ENCODE measurements around the gene CFAP410. TPM values are rescaled to one million over a fixed set of nuclear protein-coding genes. Genes with fewer than 3 reads are reported as not detected.
"Not testable (repeated sequence)": the region's sequence is repeated elsewhere in the genome, so short reads cannot be mapped to it uniquely, and the experiment has no call there.

Gene CFAP410
- polyA plus RNA-seq, 3 donors = 14.9 to 38.7 (median 31.9) TPM

- DNase-seq (ENCODE audit: extremely low read depth in 1 of 11, low read depth in 9 of 11, low spot score in 4 of 11) = no peak
These were observed 15.9 kb upstream of the CFAP410 start for GRCh38 chr21:44354775-44355771.

- no peak for DNase-seq (ENCODE audit: extremely low read depth in 1 of 11, low read depth in 9 of 11, low spot score in 4 of 11)
These were observed 14.8 kb upstream of the CFAP410 start for GRCh38 chr21:44354001-44354405.

- no peak for DNase-seq (ENCODE audit: extremely low read depth in 1 of 11, low read depth in 9 of 11, low spot score in 4 of 11)
These were observed 14.2 kb upstream of the CFAP410 start, which contains the start of gene TRPM2 for GRCh38 chr21:44353191-44353970. Gene TRPM2 (plus strand): TSS chr21:44353621. CDS start chr21:44353701, 80 bp downstream.

GRCh38 chr21:44352253-44352860 is 13.2 kb upstream of the CFAP410 start:
- DNase-seq (ENCODE audit: extremely low read depth in 1 of 11, low read depth in 9 of 11, low spot score in 4 of 11) = no peak

- no peak for DNase-seq (ENCODE audit: extremely low read depth in 1 of 11, low read depth in 9 of 11, low spot score in 4 of 11)
These were observed 12.5 kb upstream of the CFAP410 start for GRCh38 chr21:44351535-44352252.

- no peak for DNase-seq (ENCODE audit: extremely low read depth in 1 of 11, low read depth in 9 of 11, low spot score in 4 of 11)
These were observed 11.7 kb upstream of the CFAP410 start for GRCh38 chr21:44350773-44351481.

DNA sequence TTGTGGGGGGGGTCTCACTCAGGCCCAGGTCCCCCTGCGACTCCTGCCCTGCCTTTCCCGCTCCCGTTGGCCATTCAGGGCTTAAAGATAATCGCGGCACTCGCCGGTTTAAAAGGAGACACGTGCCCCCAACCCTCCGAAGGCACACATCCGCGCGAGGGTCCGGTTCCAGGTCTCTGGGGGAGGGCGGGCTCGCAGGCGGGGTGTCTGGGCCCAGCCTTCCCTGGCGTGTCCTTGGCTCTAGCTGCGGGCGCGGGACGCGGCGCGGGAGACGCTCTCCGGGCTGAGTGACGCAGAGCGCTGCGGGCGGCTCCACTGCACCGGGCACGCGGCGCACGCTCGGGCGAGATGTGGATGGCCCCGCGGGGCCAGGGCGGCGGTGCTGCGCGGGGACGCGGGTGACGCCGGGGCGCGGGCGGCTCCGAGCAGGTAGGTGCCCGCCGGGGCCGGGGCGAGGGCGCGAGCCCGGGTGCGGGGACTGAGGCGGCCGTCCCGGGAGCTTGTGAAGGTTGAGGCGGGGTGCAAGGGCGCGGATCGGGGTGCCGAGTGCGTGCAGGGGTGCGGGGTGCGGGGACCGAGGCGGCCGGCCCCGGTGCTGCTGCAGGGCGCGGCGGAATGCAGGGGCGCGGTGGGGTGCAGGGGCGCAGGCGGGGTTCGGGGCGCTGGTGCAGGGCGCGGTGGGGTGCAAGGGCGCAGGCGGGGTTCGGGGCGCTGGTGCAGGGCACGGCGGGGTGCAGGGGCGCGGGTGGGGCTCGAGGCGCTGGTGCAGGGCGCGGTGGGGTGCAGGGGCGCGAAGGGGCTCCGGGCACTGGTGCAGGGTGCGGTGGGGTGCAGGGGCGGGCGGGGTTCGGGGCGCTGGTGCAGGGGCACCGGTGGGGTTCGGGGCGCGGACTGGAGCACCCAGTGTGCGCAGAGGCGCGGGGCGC is 10.9 kb upstream of the CFAP410 start:
- no peak for DNase-seq (ENCODE audit: extremely low read depth in 1 of 11, low read depth in 9 of 11, low spot score in 4 of 11)

DNA sequence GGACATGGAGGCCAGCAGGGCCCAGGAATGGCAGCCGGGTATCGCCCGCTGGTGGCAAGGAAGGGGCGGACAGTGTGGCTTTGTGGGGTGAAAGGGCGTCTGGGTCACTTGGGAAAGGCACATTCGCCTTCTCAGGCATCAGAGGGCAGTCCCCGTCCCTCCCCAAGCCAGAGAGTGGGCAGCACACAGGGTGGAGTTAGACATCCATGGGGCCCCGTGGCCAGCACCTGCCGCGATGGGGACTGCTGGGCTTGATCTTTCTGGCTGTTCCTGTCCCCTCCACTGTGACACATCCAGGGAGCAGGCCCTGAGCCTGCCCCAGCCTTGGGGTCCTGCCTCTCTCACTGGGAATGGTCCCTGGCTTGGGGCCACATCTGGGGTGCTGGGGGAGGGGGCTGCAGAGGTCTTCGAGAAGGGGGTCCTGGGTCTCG is 10.2 kb upstream of the CFAP410 start:
- no peak for DNase-seq (ENCODE audit: extremely low read depth in 1 of 11, low read depth in 9 of 11, low spot score in 4 of 11)

DNA sequence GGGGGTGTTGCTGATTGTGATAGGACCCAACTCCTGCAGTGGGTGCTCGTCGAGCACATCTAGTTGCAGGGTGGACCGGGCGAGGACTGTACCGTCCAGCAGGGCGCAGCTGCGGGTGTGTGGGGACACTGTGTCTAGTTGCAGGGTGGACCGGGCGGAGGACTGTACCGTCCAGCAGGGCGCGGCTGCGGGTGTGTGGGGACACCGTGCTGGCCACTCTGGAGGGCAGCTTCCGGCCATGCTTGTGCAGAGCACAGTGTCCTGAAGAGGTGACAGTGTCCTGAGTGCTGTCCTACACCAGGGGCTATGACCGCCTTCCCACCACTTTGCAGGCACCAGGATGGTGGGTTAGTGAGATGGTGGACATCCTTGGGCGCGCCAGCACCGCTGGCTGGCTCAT is 9.7 kb upstream of the CFAP410 start:
- DNase-seq (ENCODE audit: extremely low read depth in 1 of 11, low read depth in 9 of 11, low spot score in 4 of 11) = no peak

DNA sequence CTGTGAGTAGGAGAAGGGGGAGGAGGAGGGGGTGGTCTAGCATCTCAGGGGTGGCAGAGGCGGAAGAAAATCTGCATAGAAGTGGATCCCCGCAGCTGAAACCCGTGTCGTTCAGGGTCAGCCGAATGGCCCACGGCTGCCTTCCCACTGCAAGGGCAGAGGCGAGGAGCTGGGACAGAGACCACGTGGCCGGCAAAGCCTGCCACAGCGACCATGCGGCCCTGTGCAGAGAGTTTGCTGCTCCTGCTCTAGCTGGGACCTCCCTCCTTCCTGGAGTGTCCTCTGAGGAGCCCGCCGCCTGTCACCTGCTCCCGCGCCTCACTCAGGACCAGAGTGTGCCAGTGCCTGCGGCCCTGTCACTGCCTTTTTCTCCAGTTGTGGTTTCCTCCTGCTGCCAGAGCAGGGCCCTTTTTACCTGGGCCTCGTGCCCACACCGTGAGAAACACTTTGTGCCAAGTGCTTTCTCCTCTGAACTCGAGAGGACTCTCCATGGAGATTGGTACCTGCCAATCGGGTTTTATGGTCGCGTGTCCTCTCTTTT is 8.8 kb upstream of the CFAP410 start:
- no peak for DNase-seq (ENCODE audit: extremely low read depth in 1 of 11, low read depth in 9 of 11, low spot score in 4 of 11)

DNA sequence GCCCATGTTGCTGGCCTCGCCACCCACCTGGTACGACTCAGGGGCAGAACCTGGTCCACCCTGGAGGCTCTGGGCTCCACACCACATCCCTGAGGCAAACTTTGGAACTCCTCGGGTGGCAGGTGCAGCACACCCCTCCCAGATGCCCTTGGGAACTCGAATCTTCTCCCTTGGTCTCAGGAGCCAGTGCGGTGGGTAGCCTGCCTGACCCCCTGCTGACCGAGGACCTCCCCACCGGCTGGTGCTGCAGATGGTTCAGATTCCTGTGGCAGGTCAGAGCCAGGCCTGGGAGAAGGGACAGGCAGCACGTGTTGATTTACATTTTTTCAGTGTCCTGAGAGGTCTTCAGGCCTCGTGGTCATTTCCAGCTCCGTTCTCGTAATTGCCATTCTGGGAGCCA is 6.3 kb upstream of the CFAP410 start:
- DNase-seq (ENCODE audit: extremely low read depth in 1 of 11, low read depth in 9 of 11, low spot score in 4 of 11) = no peak

DNA sequence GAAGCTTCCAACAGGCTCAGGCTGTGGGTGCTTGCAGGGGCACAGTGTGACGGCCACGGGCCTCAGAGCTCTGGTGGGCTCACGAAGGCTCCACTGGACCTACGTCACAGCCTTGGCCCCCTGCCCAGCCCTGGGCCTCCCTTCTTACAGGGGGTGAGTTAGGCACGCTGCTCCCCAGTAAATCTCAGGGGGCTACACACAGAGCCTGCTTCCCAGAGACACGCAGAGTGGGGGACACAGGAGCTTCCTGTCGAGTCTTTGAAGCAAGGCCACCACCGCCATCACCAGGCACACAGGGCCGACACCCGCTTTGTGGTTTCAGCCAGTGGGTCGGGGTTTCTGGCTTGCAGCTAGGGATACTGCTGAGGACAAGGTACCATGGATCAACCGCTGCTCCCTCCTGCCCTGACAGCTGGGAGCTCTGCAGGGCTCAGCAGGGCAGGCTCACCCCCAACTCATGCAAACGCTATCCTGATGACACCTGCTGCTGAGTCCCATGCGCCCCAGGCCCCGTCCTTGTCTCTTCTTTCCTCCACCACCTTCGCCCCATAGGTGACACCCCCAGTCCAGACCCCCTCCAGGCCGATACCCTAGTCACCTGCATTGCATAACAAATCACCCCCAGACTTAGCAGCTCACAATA is 5.5 kb upstream of the CFAP410 start:
- no peak for DNase-seq (ENCODE audit: extremely low read depth in 1 of 11, low read depth in 9 of 11, low spot score in 4 of 11)

DNA sequence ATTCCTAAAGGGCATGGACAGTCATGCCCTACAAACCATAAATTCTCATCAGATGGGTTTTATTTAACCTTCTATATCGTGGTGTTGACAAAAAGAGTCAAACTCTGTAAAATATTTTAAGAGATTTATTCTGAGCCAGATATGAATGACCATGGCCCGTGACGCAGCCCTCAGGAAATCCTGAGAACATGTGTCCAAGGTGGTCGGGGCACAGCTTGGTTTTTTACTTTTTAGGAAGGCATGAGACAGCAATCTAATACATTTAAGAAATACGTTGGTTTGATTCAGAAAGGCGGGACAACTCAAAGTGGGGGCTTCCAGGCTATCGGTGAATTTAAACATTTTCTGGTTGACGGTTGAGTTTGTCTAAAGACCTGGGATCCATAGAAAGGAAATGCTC is 3.8 kb upstream of the CFAP410 start:
- DNase-seq (ENCODE audit: extremely low read depth in 1 of 11, low read depth in 9 of 11, low spot score in 4 of 11) = not testable (repeated sequence)

- not testable (repeated sequence) for DNase-seq (ENCODE audit: extremely low read depth in 1 of 11, low read depth in 9 of 11, low spot score in 4 of 11)
These were observed 2.7 kb upstream of the CFAP410 start for GRCh38 chr21:44341726-44342458.

GRCh38 chr21:44337941-44338895 is 972 bp downstream of the CFAP410 start:
- DNase-seq (ENCODE audit: extremely low read depth in 1 of 11, low read depth in 9 of 11, low spot score in 4 of 11) = peak in 9 of 11 donors; percentile 47 to 65 (median 52)
